Glutamatergic neuron (in vitro differentiated cells): ENCODE results near the gene KRTAP20-2. TPM values are rescaled to one million over a fixed set of nuclear protein-coding genes. Genes with fewer than 3 reads are reported as not detected.

ENCODE experiments used
- DNase-seq: peaks from one replicate; pipeline ENCODE4 v3.0.0; 2022
- H3K27ac Mint-ChIP-seq: one replicate; pipeline ENCODE4 v1.8.0; 2020; ENCODE audit warnings: mild to moderate bottlenecking, mixed read lengths, inconsistent platforms; ENCODE audit not compliant: unreplicated experiment
- H3K27me3 Mint-ChIP-seq: one replicate; pipeline ENCODE4 v1.8.0; 2020; ENCODE audit warnings: mild to moderate bottlenecking, moderate library complexity, mixed read lengths, inconsistent platforms; ENCODE audit not compliant: unreplicated experiment
- H3K36me3 Mint-ChIP-seq: one replicate; pipeline ENCODE4 v1.8.0; 2020; ENCODE audit warnings: mild to moderate bottlenecking, mixed read lengths, inconsistent platforms; ENCODE audit not compliant: unreplicated experiment
- H3K4me1 Mint-ChIP-seq: one replicate; pipeline ENCODE4 v1.8.0; 2020; ENCODE audit warnings: mild to moderate bottlenecking, low read depth, mixed read lengths, inconsistent platforms; ENCODE audit not compliant: unreplicated experiment
- H3K4me3 Mint-ChIP-seq: one replicate; pipeline ENCODE4 v1.8.0; 2020; ENCODE audit warnings: mild to moderate bottlenecking, mixed read lengths, inconsistent platforms; ENCODE audit not compliant: unreplicated experiment
- H3K9me3 Mint-ChIP-seq: one replicate; pipeline ENCODE4 v1.8.0; 2020; ENCODE audit warnings: mild to moderate bottlenecking, moderate library complexity, mixed read lengths, inconsistent platforms; ENCODE audit not compliant: unreplicated experiment
- CTCF ChIP-seq: fragments of 200-600 bp; sonication (generic); IDR thresholded peaks from one replicate; pipeline ENCODE4 v1.5.0; 2021; ENCODE audit not compliant: partially characterized antibody, unreplicated experiment
- total RNA-seq: library from RNA; stranded (reverse); fragmentation: NEBNext Ultra II Directional; extraction: Animal tissue kit (Norgen Biotek cat#: 25700); gene quantifications from one replicate; pipeline ENCODE4 v1.2.1, GENCODE V29; 2021; ENCODE audit not compliant: unreplicated experiment

KRTAP20-2 gene
- total RNA-seq, 1 donor from 2014 or later: not detected

GRCh38 chr21:30605968-30606367, 29.0 kb upstream of the KRTAP20-2 start:
- no peak for TF ChIP-seq CTCF
- H3K27ac Mint-ChIP-seq: no peak overlapping the region
- no peaks in the 10 kb centered on the region for H3K27me3 Mint-ChIP-seq
- H3K9me3 Mint-ChIP-seq: no peaks in the 10 kb centered on the region
- H3K4me1 Mint-ChIP-seq: no peaks in the 10 kb centered on the region
- H3K4me3 Mint-ChIP-seq: no peak overlapping the region
- DNase-seq: no peak
- H3K36me3 Mint-ChIP-seq: no peaks in the 10 kb centered on the region

GRCh38 chr21:30612132-30612531, 22.9 kb upstream of the KRTAP20-2 start:
- no peak for DNase-seq
- H3K27me3 Mint-ChIP-seq: no peaks in the 10 kb centered on the region
- no peak for TF ChIP-seq CTCF
- no peak overlapping the region for H3K27ac Mint-ChIP-seq
- no peaks in the 10 kb centered on the region for H3K4me1 Mint-ChIP-seq
- H3K9me3 Mint-ChIP-seq: no peaks in the 10 kb centered on the region
- no peaks in the 10 kb centered on the region for H3K36me3 Mint-ChIP-seq
- H3K4me3 Mint-ChIP-seq: no peak overlapping the region

GRCh38 chr21:30613836-30614235, 21.2 kb upstream of the KRTAP20-2 start, which contains the start of gene KRTAP6-1:
Gene KRTAP6-1, minus strand, starts transcription at chr21:30613930. Its CDS starts 26 bp downstream, at chr21:30613904.
- H3K27me3 Mint-ChIP-seq: no peaks in the 10 kb centered on the region
- no peak within 1 kb of the TSS for H3K27ac Mint-ChIP-seq
- no peak for TF ChIP-seq CTCF
- no peaks in the 10 kb centered on the region for H3K9me3 Mint-ChIP-seq
- DNase-seq: no peak
- no peaks in the 10 kb centered on the region for H3K36me3 Mint-ChIP-seq
- H3K4me3 Mint-ChIP-seq: no peak within 1 kb of the TSS
- H3K4me1 Mint-ChIP-seq: no peaks in the 10 kb centered on the region

- H3K4me3 Mint-ChIP-seq: no peak overlapping the region
- no peak overlapping the region for H3K27ac Mint-ChIP-seq
- H3K9me3 Mint-ChIP-seq: no peaks in the 10 kb centered on the region
- no peak for TF ChIP-seq CTCF
- H3K36me3 Mint-ChIP-seq: no peaks in the 10 kb centered on the region
- H3K27me3 Mint-ChIP-seq: no peaks in the 10 kb centered on the region
- no peaks in the 10 kb centered on the region for H3K4me1 Mint-ChIP-seq
- DNase-seq: no peak
Measured at GRCh38 chr21:30615199-30615598, 19.8 kb upstream of the KRTAP20-2 start.

- Mint-ChIP-seq H3K27ac (no peak within 1 kb of the TSS), H3K27me3 (no peaks in the 10 kb centered on the region), H3K4me1 (no peaks in the 10 kb centered on the region), H3K36me3 (no peaks in the 10 kb centered on the region), H3K9me3 (no peaks in the 10 kb centered on the region), H3K4me3 (no peak within 1 kb of the TSS)
- TF ChIP-seq CTCF: no peak
- no peak for DNase-seq
Measured at GRCh38 chr21:30616125-30616524, 18.9 kb upstream of the KRTAP20-2 start, which contains the start of gene KRTAP20-1. Gene KRTAP20-1, plus strand, starts transcription at chr21:30616425. Its CDS starts 30 bp downstream, at chr21:30616455.
